NCI-H345 (cell line): ENCODE results near the gene GH1.

Source experiments
- DNase-seq: peaks from one replicate; lab custom pipeline; 2025; lab: John Stamatoyannopoulos, UW

The GH1 gene

GRCh38 chr17:63944736-63945499 lies 26.3 kb upstream of the GH1 start:
- no peak for DNase-seq

DNA sequence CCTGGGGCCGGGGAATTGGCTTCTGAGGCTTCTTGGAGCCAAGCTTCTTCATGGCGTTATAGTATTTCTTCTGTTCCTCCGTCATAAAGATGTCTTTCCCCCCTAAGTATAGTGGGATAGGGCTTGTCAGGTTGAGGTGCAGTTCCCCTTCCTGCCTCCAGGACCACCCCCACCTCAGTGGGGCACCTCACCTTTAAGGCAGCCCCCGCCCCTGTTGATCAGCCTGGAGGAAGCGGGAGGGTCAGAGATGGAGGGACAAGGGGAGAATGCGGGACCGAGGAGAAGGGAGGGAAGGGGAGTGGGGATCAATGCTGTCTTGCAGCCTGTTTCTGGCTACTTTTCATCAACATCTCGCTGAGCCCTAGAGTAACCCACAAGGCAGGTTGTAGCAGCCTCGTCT lies 25.1 kb upstream of the GH1 start:
- DNase-seq = no peak

DNA sequence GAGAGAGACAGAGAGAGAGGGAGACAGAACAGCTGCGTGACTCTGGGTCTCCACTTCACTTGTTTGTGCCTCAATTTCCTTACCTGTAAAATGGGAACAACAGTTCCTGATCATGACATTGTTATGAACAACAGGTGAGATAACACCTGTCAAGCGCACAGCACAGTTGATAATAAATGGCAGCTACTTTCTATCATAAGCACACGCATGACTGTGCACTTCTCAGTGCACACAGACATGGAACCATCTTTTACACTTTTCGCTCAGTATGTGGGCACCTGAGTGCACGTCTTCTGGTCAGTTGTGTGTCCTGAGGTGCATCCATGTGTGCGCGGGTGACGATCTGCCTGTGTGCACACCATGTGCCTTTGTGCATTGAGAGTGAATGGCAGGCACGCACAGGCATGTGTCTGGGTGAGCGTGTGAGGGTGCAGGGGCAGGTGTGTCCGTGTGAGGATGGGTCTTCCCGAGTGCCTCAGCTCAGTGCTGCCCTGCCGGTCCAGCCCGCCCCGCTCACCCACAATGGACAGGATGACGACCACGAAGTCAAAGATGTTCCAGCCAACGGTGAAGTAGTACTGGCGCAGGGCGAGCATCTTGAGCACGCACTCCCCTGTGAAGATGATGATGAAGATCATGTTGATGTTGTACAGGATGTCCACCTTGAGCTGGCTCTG lies 23.8 kb upstream of the GH1 start:
- no peak for DNase-seq

DNA sequence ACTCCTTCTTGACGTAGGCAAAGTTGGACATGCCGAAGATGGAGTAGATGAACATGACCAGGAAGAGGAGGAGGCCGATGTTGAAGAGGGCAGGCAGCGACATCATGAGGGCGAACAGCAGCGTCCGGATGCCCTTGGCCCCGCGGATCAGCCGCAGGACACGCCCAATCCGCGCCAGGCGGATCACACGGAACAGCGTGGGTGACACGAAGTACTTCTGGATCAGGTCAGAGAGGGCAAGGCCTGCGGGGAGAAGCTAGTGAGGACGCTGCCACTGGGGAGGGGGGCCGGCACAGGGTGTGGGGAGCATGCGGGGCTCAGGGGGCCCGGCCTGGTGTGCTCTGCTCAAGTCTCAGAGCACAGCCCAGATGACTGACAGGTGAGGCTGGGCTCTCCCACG lies 23.1 kb upstream of the GH1 start:
- no peak for DNase-seq

- no peak for DNase-seq
These were observed 22.5 kb upstream of the GH1 start for GRCh38 chr17:63941162-63941561.

DNA sequence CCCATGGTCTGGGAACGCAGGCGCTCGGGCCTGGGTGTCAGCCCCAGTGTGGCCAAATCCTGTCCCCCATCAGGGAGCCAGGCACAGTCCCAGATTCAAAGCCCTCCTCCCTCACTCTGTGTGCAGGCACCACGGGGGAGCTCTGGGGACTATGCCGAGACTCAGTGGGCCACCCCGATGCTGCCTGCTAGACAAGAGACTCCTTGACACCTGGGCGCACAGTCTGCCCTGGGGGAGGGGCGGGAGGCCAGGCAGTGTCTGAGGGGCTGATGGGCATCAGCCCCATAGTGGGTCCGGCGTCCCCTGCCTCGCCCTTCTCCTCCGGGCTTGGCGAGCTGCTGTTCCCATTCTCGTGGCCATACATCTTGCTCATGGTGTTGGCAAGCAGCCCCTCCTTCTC lies 21.9 kb upstream of the GH1 start:
- no peak for DNase-seq

DNA sequence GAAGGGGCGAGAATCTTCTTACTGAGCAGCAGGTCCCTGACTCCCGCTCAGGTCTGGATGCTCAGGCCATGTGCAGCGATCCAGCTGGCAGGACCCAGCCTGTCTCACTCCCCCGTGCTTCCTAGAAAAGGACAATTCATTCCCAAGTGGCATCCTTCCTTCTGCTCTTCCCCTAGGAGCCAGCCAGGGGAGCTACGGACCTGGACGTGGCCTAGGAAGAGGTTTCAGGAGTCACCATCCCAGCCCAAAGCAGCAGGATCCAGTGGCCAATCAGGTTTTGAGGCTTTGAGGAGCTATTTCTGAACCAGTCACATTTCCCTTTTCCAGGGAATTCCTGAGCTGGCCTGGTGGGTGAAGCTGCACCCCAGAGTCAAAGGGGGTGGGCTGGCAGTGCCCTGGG lies 21.2 kb upstream of the GH1 start:
- DNase-seq = no peak

GRCh38 chr17:63939401-63939800 lies 20.8 kb upstream of the GH1 start:
- DNase-seq = no peak

GRCh38 chr17:63937920-63938319 lies 19.3 kb upstream of the GH1 start:
- DNase-seq = no peak

- DNase-seq = no peak
These were observed 18.7 kb upstream of the GH1 start for GRCh38 chr17:63937319-63937718.

GRCh38 chr17:63934183-63935112 lies 15.8 kb upstream of the GH1 start:
- no peak for DNase-seq

- no peak for DNase-seq
These were observed 15.0 kb upstream of the GH1 start for GRCh38 chr17:63933598-63933997.

GRCh38 chr17:63932721-63933120 lies 14.1 kb upstream of the GH1 start:
- DNase-seq = no peak

DNA sequence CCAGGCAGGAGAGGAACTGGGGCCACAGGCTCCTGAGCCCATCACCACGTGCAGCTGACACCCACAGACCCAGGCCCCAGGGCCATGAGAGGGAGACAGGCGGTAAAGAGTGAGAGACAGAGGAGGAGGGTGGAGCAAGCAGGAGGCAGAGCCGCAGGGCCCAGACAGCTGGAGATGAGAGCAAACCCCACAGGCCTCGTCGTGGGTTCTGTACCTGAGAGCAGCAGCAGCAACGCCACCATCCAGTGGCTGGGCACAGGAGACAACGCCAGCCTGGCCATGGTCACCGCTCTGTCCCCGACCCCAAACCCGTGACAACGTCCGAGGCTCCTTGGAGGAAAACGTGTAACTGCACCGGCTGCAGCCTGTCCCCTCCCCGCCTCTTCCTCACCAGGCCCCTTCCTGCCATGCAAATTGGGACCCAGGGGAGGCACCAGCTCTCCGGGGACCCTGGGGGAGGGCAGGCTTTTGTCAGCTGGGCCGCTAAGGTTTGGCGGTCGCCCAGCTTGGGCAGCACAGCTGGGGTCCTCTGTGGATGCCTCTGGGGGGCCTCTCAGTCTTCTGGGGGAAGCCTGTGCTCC lies 13.4 kb upstream of the GH1 start, which contains the start of gene CD79B:
Gene CD79B (minus strand): TSS at position 351 of the 581 bp plus-strand sequence. CDS start 70 bp downstream, at position 281.
- no peak for DNase-seq

DNA sequence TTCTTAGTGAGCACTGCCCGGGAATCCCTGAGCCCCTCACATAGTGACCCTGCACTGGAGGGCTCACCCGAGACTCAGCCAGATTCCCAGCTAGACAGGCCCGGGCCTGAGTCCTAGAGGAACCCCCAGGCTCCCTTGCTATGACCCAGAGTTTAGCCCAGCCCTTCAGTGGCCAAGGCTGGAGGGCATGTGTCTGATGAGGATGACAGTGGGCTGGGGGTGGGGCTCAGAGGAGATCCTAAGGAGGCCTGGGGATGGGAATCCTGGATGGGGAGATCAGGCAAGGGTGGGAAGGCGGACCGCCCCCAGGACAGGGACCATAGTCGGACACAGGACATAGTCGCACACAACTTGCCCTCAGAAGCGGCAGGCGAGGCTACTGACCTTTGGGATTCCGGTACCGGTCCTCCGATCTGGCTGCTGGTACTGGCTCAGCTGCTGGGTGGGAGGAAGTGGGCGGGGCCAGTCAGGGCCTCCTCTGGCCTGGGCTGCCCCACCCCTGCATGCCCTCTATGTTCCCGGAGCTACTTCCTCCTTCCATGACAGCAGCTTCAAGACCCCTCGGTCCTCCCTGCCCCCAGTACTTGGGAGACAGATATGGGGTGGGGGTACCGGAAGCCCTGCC lies 12.4 kb upstream of the GH1 start:
- no peak for DNase-seq

DNA sequence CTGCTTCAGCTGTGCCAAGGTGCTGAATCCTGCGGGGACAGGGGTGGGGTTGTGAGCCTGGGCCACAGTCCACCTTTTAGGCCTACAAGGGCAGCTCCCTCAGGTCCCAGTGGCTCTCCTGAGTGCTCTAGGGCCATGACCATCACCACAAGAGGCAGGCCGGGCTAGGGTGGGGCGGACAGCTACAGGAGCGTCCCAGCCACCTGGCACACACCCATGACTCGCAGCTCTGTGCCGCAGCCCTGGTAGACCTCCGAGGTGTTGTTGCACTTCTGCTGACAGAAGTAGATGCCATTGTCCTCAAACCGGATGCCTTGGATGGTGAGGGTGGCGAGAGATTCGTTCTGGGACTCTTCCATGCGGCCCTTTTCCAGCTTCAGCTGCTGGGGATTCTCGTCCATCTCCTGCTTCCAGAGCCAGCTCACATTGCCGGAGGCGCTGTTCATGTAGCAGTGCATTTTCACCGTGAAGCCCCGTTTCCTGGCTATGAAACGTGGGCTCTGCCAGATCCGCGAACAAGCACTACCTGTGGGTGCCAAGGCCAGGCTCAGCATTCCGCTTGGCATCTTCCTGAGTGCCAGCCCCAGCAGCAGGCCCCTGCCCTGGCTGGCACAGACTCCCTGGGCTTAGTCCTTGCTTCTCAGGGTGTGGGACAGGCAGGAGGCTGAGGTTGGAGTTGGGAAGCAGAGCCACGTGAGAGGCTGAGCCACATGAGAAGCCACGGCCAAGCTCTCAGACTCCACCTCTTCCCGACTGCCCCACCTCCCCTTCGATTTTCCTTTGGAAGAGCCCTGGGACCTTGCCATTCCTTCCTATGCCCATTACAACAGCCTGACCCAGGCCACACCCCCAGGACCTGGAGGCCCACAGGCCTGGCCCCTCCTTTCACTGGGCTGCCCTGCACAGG lies 11.5 kb upstream of the GH1 start:
- no peak for DNase-seq

- DNase-seq = no peak
These were observed 10.5 kb upstream of the GH1 start for GRCh38 chr17:63928966-63929695.

- DNase-seq = no peak
These were observed 9.6 kb upstream of the GH1 start for GRCh38 chr17:63928172-63928666.

DNA sequence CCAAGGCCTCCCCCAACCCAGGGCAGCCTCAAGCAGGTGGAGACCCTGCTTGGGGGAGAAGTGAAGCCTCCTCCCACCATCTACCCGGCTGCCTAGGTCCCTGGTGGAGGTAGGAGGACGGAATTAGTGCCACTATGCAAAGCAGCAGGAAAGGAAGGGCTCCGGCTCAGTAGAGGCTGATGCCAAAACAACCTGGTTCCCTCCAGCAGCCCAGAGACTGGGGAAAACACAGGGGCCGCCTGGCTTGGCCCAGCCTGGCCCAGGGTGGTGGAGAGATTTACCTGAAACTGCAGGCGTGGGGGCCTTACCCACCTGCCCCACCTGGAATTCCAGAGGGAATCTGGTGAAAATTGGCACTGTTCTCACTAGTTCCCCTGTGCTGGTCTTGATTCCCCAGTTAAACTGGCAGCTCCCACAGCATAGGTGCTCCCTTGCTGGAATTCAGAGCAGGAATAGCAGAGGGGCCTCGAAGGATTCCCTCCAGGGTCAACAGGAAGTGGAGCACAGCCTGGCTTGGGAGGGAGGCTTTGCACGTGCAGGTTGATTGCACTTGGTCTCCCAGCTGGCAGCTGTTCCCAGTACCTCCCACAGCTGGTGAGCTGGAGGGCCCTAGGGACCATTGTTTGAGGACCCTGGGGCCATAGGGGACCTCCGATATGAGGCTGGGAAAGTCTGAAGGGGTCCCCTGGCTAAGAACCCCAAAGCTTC lies 9.0 kb upstream of the GH1 start:
- DNase-seq = no peak
